Subcutaneous preadipocyte (primary cell): ENCODE results near the gene NUP85. TPM values are rescaled to one million over a fixed set of nuclear protein-coding genes. Genes with fewer than 3 reads are reported as not detected.

Experiments used
- total RNA-seq: library from RNA; depleted of rRNA; stranded (reverse); fragments of >200 nt; gene quantifications from 2 replicates; pipeline ENCODE4 v1.2.3, GENCODE V29; 2012

NUP85 gene
- total RNA-seq = 37.1 and 49.5 TPM in 2 replicates

GRCh38 chr17:75205037-75205792 lies at the start of gene NUP85:
Gene NUP85 (plus strand): TSS chr17:75205679. CDS start chr17:75205762, 83 bp downstream.

GRCh38 chr17:75182569-75183436 lies 22.7 kb upstream of the NUP85 start, which contains the start of gene SUMO2:
Gene SUMO2 (minus strand): TSS chr17:75182959. CDS start chr17:75182834, 125 bp downstream.

GRCh38 chr17:75261336-75262111 lies 56.0 kb downstream of the NUP85 start, which contains the start of the genes GGA3 and MRPS7:
Gene GGA3 (minus strand): TSS chr17:75261606. CDS start chr17:75261587, 19 bp downstream.
Gene MRPS7 (plus strand): TSS chr17:75261879. CDS start chr17:75261901, 22 bp downstream.

GRCh38 chr17:75270966-75271232 lies 65.4 kb downstream of the NUP85 start, which contains the start of gene MIF4GD:
Gene MIF4GD (minus strand): TSS chr17:75271231. CDS start chr17:75270195, 1,036 bp downstream.

Other genes starting within 250 kb of the NUP85 start
- gene HID1, start 232.9 kb upstream of the NUP85 start, total RNA-seq = not detected in 2 replicates
- 15.1 and 15.8 TPM in 2 replicates for gene CDR2L, start 218.0 kb upstream of the NUP85 start, total RNA-seq
- 28.9 and 33.8 TPM in 2 replicates for gene MRPL58, start 193.0 kb upstream of the NUP85 start, total RNA-seq
- gene ATP5PD, start 158.7 kb upstream of the NUP85 start, total RNA-seq = 234 and 356 TPM in 2 replicates
- 14.0 and 16.0 TPM in 2 replicates for gene KCTD2, start 158.5 kb upstream of the NUP85 start, total RNA-seq
- 6.8 and 8.1 TPM in 2 replicates for gene SLC16A5, start 117.7 kb upstream of the NUP85 start, total RNA-seq
- 2.9 and 3.7 TPM in 2 replicates for gene ARMC7, start 95.7 kb upstream of the NUP85 start, total RNA-seq
- gene NT5C, start 73.9 kb upstream of the NUP85 start, total RNA-seq = 56.7 and 60.6 TPM in 2 replicates
- gene JPT1, start 51.2 kb upstream of the NUP85 start, total RNA-seq = 139 and 140 TPM in 2 replicates
- gene SUMO2, start 22.7 kb upstream of the NUP85 start, total RNA-seq = 90.4 and 105 TPM in 2 replicates
- gene GGA3, start 55.9 kb downstream of the NUP85 start, total RNA-seq = 13.7 and 18.7 TPM in 2 replicates
- 48.5 and 55.5 TPM in 2 replicates for gene MRPS7, start 56.2 kb downstream of the NUP85 start, total RNA-seq
- 3.3 and 4.7 TPM in 2 replicates for gene MIF4GD, start 65.6 kb downstream of the NUP85 start, total RNA-seq
- 7.0 and 20.7 TPM in 2 replicates for gene SLC25A19, start 83.8 kb downstream of the NUP85 start, total RNA-seq
- 57.7 and 75.1 TPM in 2 replicates for gene GRB2, start 200.0 kb downstream of the NUP85 start, total RNA-seq